ENCODE measurements around the gene TRIM17. TPM values are rescaled to one million over a fixed set of nuclear protein-coding genes. Genes with fewer than 3 reads are reported as not detected.

The TRIM17 gene
- total and polyA plus RNA-seq, 2 of the 13 experiments (the other 11 are each of a cell fraction or from before 2014, with no cell fraction given), result 0.32 to 0.64 TPM

- BruUV-seq (replicated peaks), result no TSS peak
- no peak for TF ChIP-seq NFRKB (IDR thresholded peaks at IDR 0.05)
- TF ChIP-seq ZBTB38 (CRISPR knock-in tag; IDR thresholded peaks at IDR 0.05), result no peak
- TF ChIP-seq ZNF766 (CRISPR knock-in tag; IDR thresholded peaks at IDR 0.05; ENCODE audit: borderline replicate concordance), result no peak
- no peak for TF ChIP-seq GTF3A (CRISPR knock-in tag; conservative IDR thresholded peaks at IDR 0.05)
- TF ChIP-seq ZNF615 (CRISPR knock-in tag; IDR thresholded peaks at IDR 0.05; ENCODE audit: borderline replicate concordance), result no peak
- TF ChIP-seq PHB2 (IDR thresholded peaks at IDR 0.05; ENCODE audit: partially characterized antibody), result no peak
- no peak for TF ChIP-seq FIP1L1 (IDR thresholded peaks at IDR 0.05; ENCODE audit: borderline replicate concordance, insufficient read depth, low read depth, low read length)
- TF ChIP-seq KIAA2018 (CRISPR knock-in tag; IDR thresholded peaks at IDR 0.05; ENCODE audit: borderline replicate concordance), result no peak
- TF ChIP-seq GATAD1 (CRISPR knock-in tag; IDR thresholded peaks at IDR 0.05), result no peak
- TF ChIP-seq ZNF382 (CRISPR knock-in tag; IDR thresholded peaks at IDR 0.05; ENCODE audit: borderline replicate concordance), result no peak
- TF ChIP-seq, protein P1, sequence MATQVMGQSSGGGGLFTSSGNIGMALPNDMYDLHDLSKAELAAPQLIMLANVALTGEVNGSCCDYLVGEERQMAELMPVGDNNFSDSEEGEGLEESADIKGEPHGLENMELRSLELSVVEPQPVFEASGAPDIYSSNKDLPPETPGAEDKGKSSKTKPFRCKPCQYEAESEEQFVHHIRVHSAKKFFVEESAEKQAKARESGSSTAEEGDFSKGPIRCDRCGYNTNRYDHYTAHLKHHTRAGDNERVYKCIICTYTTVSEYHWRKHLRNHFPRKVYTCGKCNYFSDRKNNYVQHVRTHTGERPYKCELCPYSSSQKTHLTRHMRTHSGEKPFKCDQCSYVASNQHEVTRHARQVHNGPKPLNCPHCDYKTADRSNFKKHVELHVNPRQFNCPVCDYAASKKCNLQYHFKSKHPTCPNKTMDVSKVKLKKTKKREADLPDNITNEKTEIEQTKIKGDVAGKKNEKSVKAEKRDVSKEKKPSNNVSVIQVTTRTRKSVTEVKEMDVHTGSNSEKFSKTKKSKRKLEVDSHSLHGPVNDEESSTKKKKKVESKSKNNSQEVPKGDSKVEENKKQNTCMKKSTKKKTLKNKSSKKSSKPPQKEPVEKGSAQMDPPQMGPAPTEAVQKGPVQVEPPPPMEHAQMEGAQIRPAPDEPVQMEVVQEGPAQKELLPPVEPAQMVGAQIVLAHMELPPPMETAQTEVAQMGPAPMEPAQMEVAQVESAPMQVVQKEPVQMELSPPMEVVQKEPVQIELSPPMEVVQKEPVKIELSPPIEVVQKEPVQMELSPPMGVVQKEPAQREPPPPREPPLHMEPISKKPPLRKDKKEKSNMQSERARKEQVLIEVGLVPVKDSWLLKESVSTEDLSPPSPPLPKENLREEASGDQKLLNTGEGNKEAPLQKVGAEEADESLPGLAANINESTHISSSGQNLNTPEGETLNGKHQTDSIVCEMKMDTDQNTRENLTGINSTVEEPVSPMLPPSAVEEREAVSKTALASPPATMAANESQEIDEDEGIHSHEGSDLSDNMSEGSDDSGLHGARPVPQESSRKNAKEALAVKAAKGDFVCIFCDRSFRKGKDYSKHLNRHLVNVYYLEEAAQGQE (IDR thresholded peaks at IDR 0.05; ENCODE audit: borderline replicate concordance in 1 of 2, low read depth in 1 of 2, low read length in 2 of 2), result no peak
These were observed 7.5 kb downstream of the TRIM17 start for GRCh38 chr1:228408869-228409805.

More at GRCh38 chr1:228408869-228409805, 7.5 kb downstream of the TRIM17 start:
- Histone ChIP-seq H3K27me3 (ENCODE audit: control insufficient read depth in 1 of 2, insufficient read depth in 2 of 2, low read length in 2 of 2) (no peaks in the 10 kb centered on the region; a peak in 1 of 5 replicates), H3K9me3 (ENCODE audit: low read length) (no peaks in the 10 kb centered on the region), H3K27ac (ENCODE audit: extremely low read length, insufficient read depth, low read length) (no peak overlapping the region), H3K79me2 (ENCODE audit: insufficient read depth, low read length) (peaks cover 21% of the 10 kb centered on the region), H3K36me3 (replicated peaks in 1 of 2; ENCODE audit: control insufficient read depth in 1 of 2, insufficient read depth in 2 of 2, low read length in 2 of 2) (no peaks in the 10 kb centered on the region), H3K9ac (ENCODE audit: insufficient read depth, low read depth, low read length) (no peak overlapping the region), H2AFZ (ENCODE audit: low read length) (no peak overlapping the region), H3K4me1 (ENCODE audit: insufficient read depth, low read length) (peaks cover 53% of the 10 kb centered on the region), H3K4me2 (ENCODE audit: low read depth, low read length) (no peak overlapping the region), H4K20me1 (ENCODE audit: insufficient read depth, low read length) (peaks cover 15% of the 10 kb centered on the region), H3K4me3 (replicated peaks in 1 of 3; ENCODE audit: insufficient read depth in 1 of 3, low read depth in 2 of 3, low read length in 3 of 3) (no peak overlapping the region)
- ATAC-seq, result no peak
- CTCF ChIA-PET (ENCODE audit: low intra/inter-chr PET ratio, low total read pairs), result no interaction called here
- no peak for DNase-seq (ENCODE audit: low spot score)
- in situ Hi-C loops (cut with HindIII; ENCODE audit: extremely low pct_ligation_motif_present, low pct_unique_long_range_greater_than_20kb), result no loop called here
- WGBS (ENCODE audit: low lambda C conversion rate), result 98% methylated on average over 14 of the region's 19 CpGs
- FAIRE-seq, result no peak
- POLR2A ChIA-PET, result no interaction called here
- intact Hi-C loops (cut with micrococcal nuclease; ENCODE audit: unreplicated experiment), result loop anchor here (5.0 kb wide), 1 partner anchor 78 kb away; the partner anchor contains the start of gene RNF187
